PC-9 (cell line): ENCODE measurements around the gene UQCRH. TPM values are rescaled to one million over a fixed set of nuclear protein-coding genes. Genes with fewer than 3 reads are reported as not detected.

Source experiments
- Bru-seq: library from RNA; stranded (reverse); fragments of 400-500 nt; gene quantifications from one replicate; lab custom pipeline; 2021; lab: Mats Ljungman, UMichigan
- BruChase-seq, 2 experiments: library from RNA; stranded (reverse); fragments of 400-500 nt; gene quantifications; one replicate each; lab custom pipeline; 2021; lab: Mats Ljungman, UMichigan
- BruUV-seq: library from RNA; stranded (reverse); fragments of 400-500 nt; replicated peaks from 2 replicates; lab custom pipeline; 2021; lab: Mats Ljungman, UMichigan
- CTCF ChIA-PET: fragments of 300-600 bp; sonication (Branson Sonifier 250); formaldehyde crosslinking; loops from one replicate; lab custom pipeline; 2022; ENCODE audit warnings: antibody characterized with exemption; lab: Charles Lee
- POLR2A ChIA-PET: fragments of 300-600 bp; sonication (Branson Sonifier 250); formaldehyde crosslinking; loops from one replicate; lab custom pipeline; 2022; ENCODE audit warnings: antibody characterized with exemption; ENCODE audit not compliant: unreplicated experiment; lab: Charles Lee
- DNase-seq, 2 experiments: peaks; one replicate each; pipeline versions ENCODE4 v3.0.0 to v3.0.0-alpha.2; 2015 to 2022; ENCODE audit warnings: mixed read lengths in 1 of 2
- H2AFZ ChIP-seq: fragments of 200-600 bp; sonication (generic); 2 replicates; pipeline ENCODE4 v1.8.1; 2017; ENCODE audit warnings: antibody characterized with exemption
- H3F3A ChIP-seq: fragments of 200-600 bp; sonication (generic); 2 replicates; pipeline ENCODE4 v1.8.1; 2017; ENCODE audit warnings: antibody characterized with exemption, mild to moderate bottlenecking, low read depth; ENCODE audit not compliant: insufficient read depth
- H3K27ac ChIP-seq: fragments of 200-600 bp; sonication (generic); 2 replicates; pipeline ENCODE4 v1.6.1; 2016; ENCODE audit warnings: mixed run types
- H3K27me3 ChIP-seq: fragments of 200-600 bp; sonication (generic); 2 replicates; pipeline ENCODE4 v1.6.1; 2016; ENCODE audit warnings: low read depth, mixed run types; ENCODE audit not compliant: insufficient read depth
- H3K36me3 ChIP-seq: fragments of 200-600 bp; sonication (generic); 2 replicates; pipeline ENCODE4 v1.6.1; 2016; ENCODE audit warnings: low read depth, mixed run types
- H3K4me1 ChIP-seq: fragments of 200-600 bp; sonication (generic); replicated peaks from 2 replicates; pipeline ENCODE4 v1.6.1; 2016; ENCODE audit warnings: mixed run types; ENCODE audit not compliant: insufficient read depth
- H3K4me2 ChIP-seq: fragments of 200-600 bp; sonication (generic); 2 replicates; pipeline ENCODE4 v1.6.1; 2017; ENCODE audit warnings: mixed run types
- H3K4me3 ChIP-seq: fragments of 200-600 bp; sonication (generic); 2 replicates; pipeline ENCODE4 v1.6.1; 2016; ENCODE audit warnings: mixed run types
- H3K79me2 ChIP-seq: fragments of 200-600 bp; sonication (generic); 2 replicates; pipeline ENCODE4 v1.6.1; 2017; ENCODE audit warnings: low read depth, mixed run types
- H3K9me2 ChIP-seq: fragments of 200-600 bp; sonication (generic); 2 replicates; pipeline ENCODE4 v1.8.1; 2017; ENCODE audit warnings: mild to moderate bottlenecking; ENCODE audit not compliant: insufficient read depth
- H3K9me3 ChIP-seq: fragments of 200-600 bp; sonication (generic); 2 replicates; pipeline ENCODE4 v1.8.1; 2016; ENCODE audit warnings: low read depth; ENCODE audit not compliant: insufficient read depth
- H4K20me1 ChIP-seq: fragments of 200-600 bp; sonication (generic); 2 replicates; pipeline ENCODE4 v1.8.1; 2017; ENCODE audit not compliant: insufficient read depth
- EZH2 ChIP-seq: fragments of 200-600 bp; sonication (generic); IDR thresholded peaks from 2 replicates; pipeline ENCODE4 v1.8.0; 2017; ENCODE audit warnings: antibody characterized with exemption, low read depth
- intact Hi-C: fragments of 100-400 bp; cut with micrococcal nuclease; formaldehyde crosslinking; loops from one replicate; pipeline ENCODE4 v1.10.0; 2022; ENCODE audit not compliant: unreplicated experiment
- long read RNA-seq: library from polyadenylated mRNA; stranded (forward); transcript quantifications from one replicate; pipeline ENCODE4 v2.0.0, GENCODE V29; 2022
- total RNA-seq: library from RNA; stranded (reverse); gene quantifications from 2 replicates; pipeline ENCODE4 v1.2.3, GENCODE V29; 2021
- TF ChIP-seq, protein P1 (sequence below): fragments of 200-600 bp; sonication (generic); conservative IDR thresholded peaks from 2 replicates; pipeline ENCODE4 v1.6.1; 2017; ENCODE audit warnings: mixed run types, antibody characterized with exemption, mild to moderate bottlenecking, moderate library complexity

The UQCRH gene
- total RNA-seq (457 and 551 TPM in 2 replicates), Bru-seq, nascent RNA (percentile 95 among the genes with signal in this experiment), BruChase-seq, experiment 1, labeled RNA remaining after a 2-hour chase (percentile 91 among the genes with signal in this experiment), BruChase-seq, experiment 2, labeled RNA remaining after a 6-hour chase (percentile 93 among the genes with signal in this experiment)
- long read RNA-seq, transcript UQCRH-201 (4 exons, 604 nt) = major isoform, 630 of 682 reads
- long read RNA-seq, transcript UQCRH-205 (5 exons, 674 nt) = minor isoform, 15 of 682 reads
- long read RNA-seq, transcript UQCRH-202 (2 exons, 621 nt) = minor isoform, 5 of 682 reads
- long read RNA-seq, partial matches to known transcripts = 7 of 682 reads
- long read RNA-seq, other reads (novel, unspliced or antisense) = 24 of 682 reads

DNA sequence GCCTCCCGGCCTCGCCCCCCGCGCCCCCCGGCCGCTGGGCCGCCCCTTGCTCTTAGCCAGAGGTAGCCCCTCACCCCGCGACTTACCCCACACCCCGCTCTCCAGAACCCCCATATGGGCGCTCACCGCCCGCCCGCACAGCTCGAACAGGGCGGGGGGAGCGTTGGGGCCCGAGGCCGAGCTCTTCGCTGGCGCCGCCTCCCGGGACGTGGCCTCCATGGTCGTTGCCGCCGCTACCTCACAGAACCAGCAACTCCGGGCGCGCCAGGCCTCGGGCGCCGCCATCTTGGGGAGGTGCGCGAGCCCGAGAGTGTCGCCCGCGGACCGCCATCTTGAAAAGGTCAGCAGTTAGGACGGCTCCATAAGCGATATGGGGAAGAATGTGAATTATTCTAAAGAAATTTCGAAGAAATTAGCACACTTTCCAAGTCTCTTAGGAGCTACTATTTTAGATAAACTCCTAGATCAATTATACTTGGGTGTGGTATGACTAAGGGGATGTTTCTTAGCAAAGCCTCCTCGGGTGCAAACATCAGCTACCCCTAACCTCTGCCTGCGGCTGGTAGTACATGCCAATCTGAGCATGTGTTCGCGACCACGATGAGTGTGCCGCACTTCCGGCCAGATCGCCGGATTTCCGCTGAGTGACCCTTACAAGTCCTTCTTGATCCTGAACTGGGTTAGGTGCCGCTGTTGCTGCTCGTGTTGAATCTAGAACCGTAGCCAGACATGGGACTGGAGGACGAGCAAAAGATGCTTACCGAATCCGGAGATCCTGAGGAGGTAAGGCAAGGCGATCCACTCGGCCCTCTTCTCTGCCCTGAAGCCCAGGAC lies at the start of gene UQCRH, which contains the start of gene LRRC41:
TSS of gene UQCRH (plus strand) at position 661 of the 834 bp plus-strand sequence. CDS start at position 730, 69 bp downstream.
TSS of gene LRRC41 (minus strand) at position 579 of the 834 bp plus-strand sequence. CDS start at position 285, 294 bp downstream.
- no TSS peak for BruUV-seq
- Histone ChIP-seq H3K79me2 (peaks cover 95% of the 10 kb centered on the region), H3K9me2 (no peaks in the 10 kb centered on the region), H3K9me3 (no peaks in the 10 kb centered on the region), H3K36me3 (peaks cover 18% of the 10 kb centered on the region), H2AFZ (peak within 1 kb of the TSS; percentile 93), H3K4me1 (peaks cover 35% of the 10 kb centered on the region), H3K27me3 (no peaks in the 10 kb centered on the region), H3K27ac (peak within 1 kb of the TSS; percentile 87), H3K4me2 (peak within 1 kb of the TSS; percentile 98), H3K4me3 (peak within 1 kb of the TSS; percentile 95), H3F3A (peaks cover 2% of the 10 kb centered on the region; the same call in 1 of the 2 replicates), H4K20me1 (peaks cover 45% of the 10 kb centered on the region)
- DNase-seq = peak; percentile 94 to 95
- TF ChIP-seq, protein P1, sequence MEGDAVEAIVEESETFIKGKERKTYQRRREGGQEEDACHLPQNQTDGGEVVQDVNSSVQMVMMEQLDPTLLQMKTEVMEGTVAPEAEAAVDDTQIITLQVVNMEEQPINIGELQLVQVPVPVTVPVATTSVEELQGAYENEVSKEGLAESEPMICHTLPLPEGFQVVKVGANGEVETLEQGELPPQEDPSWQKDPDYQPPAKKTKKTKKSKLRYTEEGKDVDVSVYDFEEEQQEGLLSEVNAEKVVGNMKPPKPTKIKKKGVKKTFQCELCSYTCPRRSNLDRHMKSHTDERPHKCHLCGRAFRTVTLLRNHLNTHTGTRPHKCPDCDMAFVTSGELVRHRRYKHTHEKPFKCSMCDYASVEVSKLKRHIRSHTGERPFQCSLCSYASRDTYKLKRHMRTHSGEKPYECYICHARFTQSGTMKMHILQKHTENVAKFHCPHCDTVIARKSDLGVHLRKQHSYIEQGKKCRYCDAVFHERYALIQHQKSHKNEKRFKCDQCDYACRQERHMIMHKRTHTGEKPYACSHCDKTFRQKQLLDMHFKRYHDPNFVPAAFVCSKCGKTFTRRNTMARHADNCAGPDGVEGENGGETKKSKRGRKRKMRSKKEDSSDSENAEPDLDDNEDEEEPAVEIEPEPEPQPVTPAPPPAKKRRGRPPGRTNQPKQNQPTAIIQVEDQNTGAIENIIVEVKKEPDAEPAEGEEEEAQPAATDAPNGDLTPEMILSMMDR = 0 out of 2 replicates have a peak, but pooled peaks have one; percentile 12
- no peak for TF ChIP-seq EZH2
- intact Hi-C loops = loop anchor here (1.0 to 2.0 kb wide), 3 partner anchors 37 to 122 kb away; partner anchors contain the start of genes NSUN4 and RAD54L
- ChIA-PET CTCF (interaction anchor here (0.6 to 1.5 kb wide), 2 partner anchors 24 to 45 kb away, joined by 3 to 5 read pairs; no protein-coding TSS in a partner anchor), POLR2A (interaction anchor here (0.5 to 1.0 kb wide), 5 partner anchors 8 to 616 kb away, joined by 3 to 31 read pairs (median 10); no protein-coding TSS in a partner anchor)

DNA sequence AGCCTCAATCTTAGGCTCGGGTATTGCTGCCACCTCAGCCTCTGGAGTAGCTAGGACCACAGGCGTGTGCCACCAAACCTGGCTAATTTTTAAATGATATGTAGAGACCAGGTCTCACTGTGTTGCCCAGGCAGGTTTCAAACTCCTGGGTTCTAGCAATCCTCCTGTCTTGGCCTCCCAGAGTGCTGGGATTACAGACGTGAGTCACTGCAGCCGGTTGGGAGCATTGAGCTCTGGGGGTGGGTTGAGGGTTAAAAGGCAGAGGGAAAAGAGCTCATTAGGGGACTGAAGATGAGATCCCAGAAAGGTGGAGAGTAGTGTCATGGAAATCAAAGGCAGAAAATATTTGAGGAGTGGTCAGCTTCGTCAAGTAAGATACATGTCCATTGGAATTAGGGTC lies 48.8 kb upstream of the UQCRH start:
- Histone ChIP-seq H3K4me3 (no peak overlapping the region), H3K9me2 (no peaks in the 10 kb centered on the region), H3K4me1 (no peaks in the 10 kb centered on the region), H4K20me1 (no peaks in the 10 kb centered on the region), H3K9me3 (no peaks in the 10 kb centered on the region), H3K27me3 (no peaks in the 10 kb centered on the region), H3K36me3 (peaks cover 19% of the 10 kb centered on the region), H2AFZ (no peak overlapping the region), H3K79me2 (peaks cover 9% of the 10 kb centered on the region; the same call in 1 of the 2 replicates), H3F3A (peaks cover 18% of the 10 kb centered on the region; the same call in 1 of the 2 replicates), H3K27ac (no peak overlapping the region), H3K4me2 (no peak overlapping the region)
- DNase-seq = no peak
- POLR2A ChIA-PET = interaction anchor here (0.5 to 0.7 kb wide), 3 partner anchors 29 to 663 kb away, joined by 3 read pairs; no protein-coding TSS in a partner anchor
- CTCF ChIA-PET = no interaction called here
- intact Hi-C loops = no loop called here
- TF ChIP-seq EZH2 = no peak
- TF ChIP-seq, protein P1 = no peak
- no TSS peak for BruUV-seq

DNA sequence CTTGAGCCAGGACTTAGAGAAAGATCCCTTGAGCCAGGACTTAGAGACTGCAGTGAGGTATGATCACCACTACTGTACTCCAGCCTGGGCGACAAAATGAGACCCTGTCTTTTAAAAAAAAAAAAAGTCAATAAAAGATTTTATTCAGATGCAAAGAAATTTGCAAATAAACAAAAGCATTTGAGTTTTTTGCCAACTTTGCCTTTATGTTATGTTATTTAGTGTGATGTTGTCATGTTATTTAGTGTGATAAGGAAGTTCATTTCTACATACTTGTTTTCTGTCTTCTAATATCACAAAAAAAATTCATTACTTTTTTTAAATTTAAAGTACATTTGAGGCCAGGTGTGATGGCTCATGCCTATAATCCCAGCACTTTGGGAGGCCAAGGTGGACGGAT lies 47.0 kb upstream of the UQCRH start:
- no peaks in the 10 kb centered on the region for H3K9me3 ChIP-seq
- H3K36me3 ChIP-seq = peaks cover 18% of the 10 kb centered on the region
- H3K4me2 ChIP-seq = no peak overlapping the region
- H3K4me3 ChIP-seq = no peak overlapping the region
- no peak for DNase-seq
- H3K27ac ChIP-seq = no peak overlapping the region
- H3K9me2 ChIP-seq = no peaks in the 10 kb centered on the region
- TF ChIP-seq, protein P1 = no peak
- TF ChIP-seq EZH2 = no peak
- H2AFZ ChIP-seq = no peak overlapping the region
- H3K79me2 ChIP-seq = no peaks in the 10 kb centered on the region
- peaks cover 15% of the 10 kb centered on the region; the same call in 1 of the 2 replicates for H3F3A ChIP-seq
- no peaks in the 10 kb centered on the region for H4K20me1 ChIP-seq
- intact Hi-C loops = no loop called here
- no peaks in the 10 kb centered on the region for H3K4me1 ChIP-seq
- BruUV-seq = no TSS peak
- POLR2A ChIA-PET = no interaction called here
- H3K27me3 ChIP-seq = no peaks in the 10 kb centered on the region
- CTCF ChIA-PET = no interaction called here
